Activated CD8-positive, alpha-beta T cell treated with anti-CD3 and anti-CD28 coated beads, Interleukin-2, amount 10 ng/mL, durations not matched to agents 7 days and 5 days (primary cell): ENCODE measurements around the gene TMEM41A. TPM values are rescaled to one million over a fixed set of nuclear protein-coding genes. Genes with fewer than 3 reads are reported as not detected.

Source experiments
- ATAC-seq: fragments of 150-1000 bp; cut with Tn5 transposase; one replicate; pipeline ENCODE4 v1.10.0; 2021; ENCODE audit warnings: moderate library complexity
- CTCF ChIA-PET: fragments of 350-600 bp; sonication (Branson Sonifier 250); formaldehyde crosslinking; loops from one replicate; lab custom pipeline; 2021; ENCODE audit warnings: antibody characterized with exemption; lab: Charles Lee
- POLR2A ChIA-PET: fragments of 350-600 bp; sonication (Branson Sonifier 250); formaldehyde crosslinking; loops from one replicate; lab custom pipeline; 2021; ENCODE audit warnings: antibody characterized with exemption; lab: Charles Lee
- DNase-seq: peaks from one replicate; pipeline ENCODE4 v3.0.0-alpha.2; 2020
- H3K27ac Mint-ChIP-seq: one replicate; pipeline ENCODE4 v1.8.0; 2021; ENCODE audit warnings: mild to moderate bottlenecking, mixed read lengths
- H3K27me3 Mint-ChIP-seq: one replicate; pipeline ENCODE4 v1.8.0; 2021; ENCODE audit warnings: low read depth, mixed read lengths
- H3K36me3 Mint-ChIP-seq: one replicate; pipeline ENCODE4 v1.8.0; 2021; ENCODE audit warnings: low read depth, mixed read lengths
- H3K4me1 Mint-ChIP-seq: one replicate; pipeline ENCODE4 v1.8.0; 2021; ENCODE audit warnings: low read depth, mixed read lengths
- H3K4me3 Mint-ChIP-seq: one replicate; pipeline ENCODE4 v1.8.0; 2021; ENCODE audit warnings: mild to moderate bottlenecking, mixed read lengths
- H3K9me3 Mint-ChIP-seq: one replicate; pipeline ENCODE4 v1.8.0; 2022; ENCODE audit warnings: mixed read lengths; ENCODE audit not compliant: insufficient read depth
- total RNA-seq, 2 experiments: library from RNA; stranded (reverse); gene quantifications; one replicate each; pipeline ENCODE4 v1.2.3, GENCODE V29; 2021

The TMEM41A gene
- total RNA-seq = 10 to 100 TPM; 20.3 to 21.6 TPM

GRCh38 chr3:185498503-185499396, at the start of gene TMEM41A:
Gene TMEM41A, minus strand, starts transcription at chr3:185499035. Its CDS starts 74 bp downstream, at chr3:185498961.
- ChIA-PET POLR2A (interaction anchor here (0.7 to 1.5 kb wide), 6 partner anchors 10 to 213 kb away, joined by 3 to 12 read pairs (median 4); partner anchors contain the start of gene SENP2), CTCF (interaction anchor here (0.7 to 1.1 kb wide), 2 partner anchors 29 to 59 kb away, joined by 3 to 6 read pairs; no protein-coding TSS in a partner anchor)
- ATAC-seq = peak; percentile 99
- peaks cover 20% of the 10 kb centered on the region for H3K36me3 Mint-ChIP-seq
- H3K9me3 Mint-ChIP-seq = no peaks in the 10 kb centered on the region
- peaks cover 18% of the 10 kb centered on the region for H3K4me1 Mint-ChIP-seq
- H3K4me3 Mint-ChIP-seq = peak within 1 kb of the TSS; percentile 96
- peaks cover 7% of the 10 kb centered on the region for H3K27me3 Mint-ChIP-seq
- H3K27ac Mint-ChIP-seq = peak within 1 kb of the TSS; percentile 92
- peak; percentile 93 for DNase-seq

- Mint-ChIP-seq H3K4me3 (no peak overlapping the region), H3K36me3 (peaks cover 2% of the 10 kb centered on the region), H3K9me3 (no peaks in the 10 kb centered on the region), H3K27me3 (no peaks in the 10 kb centered on the region), H3K27ac (no peak overlapping the region), H3K4me1 (peaks cover 7% of the 10 kb centered on the region)
- ATAC-seq = no peak
- ChIA-PET CTCF (no interaction called here), POLR2A (interaction anchor here (0.5 kb wide), 1 partner anchor 14 kb away, joined by 3 read pairs; no protein-coding TSS in a partner anchor)
- DNase-seq = no peak
Observed at GRCh38 chr3:185540695-185541094, 41.9 kb upstream of the TMEM41A start.

GRCh38 chr3:185539934-185540333, 41.1 kb upstream of the TMEM41A start:
- no peak for DNase-seq
- no peak overlapping the region for H3K4me3 Mint-ChIP-seq
- CTCF ChIA-PET = no interaction called here

GRCh38 chr3:185537369-185537970, 38.6 kb upstream of the TMEM41A start:
- H3K36me3 Mint-ChIP-seq = peaks cover 2% of the 10 kb centered on the region
- ChIA-PET CTCF (no interaction called here), POLR2A (no interaction called here)
- peak; percentile 43 for DNase-seq
- H3K27me3 Mint-ChIP-seq = no peaks in the 10 kb centered on the region
- H3K4me1 Mint-ChIP-seq = peaks cover 7% of the 10 kb centered on the region
- H3K4me3 Mint-ChIP-seq = no peak overlapping the region
- ATAC-seq = peak; percentile 91
- H3K9me3 Mint-ChIP-seq = no peaks in the 10 kb centered on the region
- peak overlapping the region; percentile 83 for H3K27ac Mint-ChIP-seq

More at GRCh38 chr3:185539934-185540333, 41.1 kb upstream of the TMEM41A start:
- Mint-ChIP-seq H3K4me1 (peaks cover 7% of the 10 kb centered on the region), H3K36me3 (peaks cover 2% of the 10 kb centered on the region), H3K27me3 (no peaks in the 10 kb centered on the region), H3K9me3 (no peaks in the 10 kb centered on the region), H3K27ac (no peak overlapping the region)
- POLR2A ChIA-PET = no interaction called here
- no peak for ATAC-seq

- Mint-ChIP-seq H3K4me3 (no peak overlapping the region), H3K27ac (no peak overlapping the region), H3K27me3 (no peaks in the 10 kb centered on the region), H3K36me3 (peaks cover 2% of the 10 kb centered on the region), H3K9me3 (no peaks in the 10 kb centered on the region), H3K4me1 (peaks cover 7% of the 10 kb centered on the region)
- ChIA-PET CTCF (no interaction called here), POLR2A (interaction anchor here (1.8 kb wide), 1 partner anchor 52 kb away, joined by 8 read pairs; the partner anchor contains the start of gene SENP2)
- ATAC-seq (no peak), DNase-seq (no peak)
Observed at GRCh38 chr3:185534511-185534910, 35.7 kb upstream of the TMEM41A start.

- CTCF ChIA-PET = interaction anchor here (0.6 to 1.4 kb wide), 2 partner anchors 27 to 584 kb away, joined by 3 to 4 read pairs; no protein-coding TSS in a partner anchor
- Mint-ChIP-seq H3K27me3 (no peaks in the 10 kb centered on the region), H3K4me1 (peaks cover 7% of the 10 kb centered on the region), H3K4me3 (no peak overlapping the region), H3K9me3 (no peaks in the 10 kb centered on the region), H3K27ac (no peak overlapping the region), H3K36me3 (peaks cover 2% of the 10 kb centered on the region)
- POLR2A ChIA-PET = no interaction called here
- ATAC-seq (no peak), DNase-seq (no peak)
Observed at GRCh38 chr3:185532901-185533300, 34.1 kb upstream of the TMEM41A start.

GRCh38 chr3:185530856-185531255, 32.0 kb upstream of the TMEM41A start:
- no peak overlapping the region for H3K27ac Mint-ChIP-seq
- no peaks in the 10 kb centered on the region for H3K9me3 Mint-ChIP-seq
- H3K27me3 Mint-ChIP-seq = peaks cover under 1% of the 10 kb centered on the region
- no peaks in the 10 kb centered on the region for H3K4me1 Mint-ChIP-seq
- no peaks in the 10 kb centered on the region for H3K36me3 Mint-ChIP-seq
- DNase-seq = no peak
- no peak for ATAC-seq
- CTCF ChIA-PET = no interaction called here
- no peak overlapping the region for H3K4me3 Mint-ChIP-seq
- POLR2A ChIA-PET = interaction anchor here (1.1 kb wide), 1 partner anchor 32 kb away, joined by 3 read pairs; the partner anchor contains the start of gene TMEM41A

GRCh38 chr3:185528532-185528931, 29.7 kb upstream of the TMEM41A start:
- no peak overlapping the region for H3K4me3 Mint-ChIP-seq
- ATAC-seq (no peak), DNase-seq (no peak)
- peaks cover 6% of the 10 kb centered on the region for H3K27me3 Mint-ChIP-seq
- no peaks in the 10 kb centered on the region for H3K4me1 Mint-ChIP-seq
- POLR2A ChIA-PET = no interaction called here
- CTCF ChIA-PET = interaction anchor here (1.6 kb wide), 1 partner anchor 30 kb away, joined by 5 read pairs; no protein-coding TSS in a partner anchor
- H3K9me3 Mint-ChIP-seq = no peaks in the 10 kb centered on the region
- no peak overlapping the region for H3K27ac Mint-ChIP-seq
- no peaks in the 10 kb centered on the region for H3K36me3 Mint-ChIP-seq

GRCh38 chr3:185527364-185527763, 28.5 kb upstream of the TMEM41A start:
- H3K4me1 Mint-ChIP-seq = no peaks in the 10 kb centered on the region
- CTCF ChIA-PET = interaction anchor here (1.1 kb wide), 1 partner anchor 11 kb away, joined by 3 read pairs; no protein-coding TSS in a partner anchor
- no peak overlapping the region for H3K27ac Mint-ChIP-seq
- H3K27me3 Mint-ChIP-seq = peaks cover 6% of the 10 kb centered on the region
- no peaks in the 10 kb centered on the region for H3K36me3 Mint-ChIP-seq
- no peaks in the 10 kb centered on the region for H3K9me3 Mint-ChIP-seq
- DNase-seq = no peak
- no peak for ATAC-seq
- no peak overlapping the region for H3K4me3 Mint-ChIP-seq
- POLR2A ChIA-PET = no interaction called here

- Mint-ChIP-seq H3K36me3 (no peaks in the 10 kb centered on the region), H3K4me3 (no peak overlapping the region), H3K27me3 (peaks cover 6% of the 10 kb centered on the region), H3K27ac (no peak overlapping the region), H3K4me1 (no peaks in the 10 kb centered on the region), H3K9me3 (no peaks in the 10 kb centered on the region)
- ATAC-seq (no peak), DNase-seq (no peak)
- ChIA-PET POLR2A (interaction anchor here (0.7 kb wide), 1 partner anchor 14 kb away, joined by 3 read pairs; no protein-coding TSS in a partner anchor), CTCF (interaction anchor here (1.1 kb wide), 1 partner anchor 12 kb away, joined by 3 read pairs; no protein-coding TSS in a partner anchor)
Observed at GRCh38 chr3:185526349-185526951, 27.6 kb upstream of the TMEM41A start.

- ATAC-seq = no peak
- peaks cover 8% of the 10 kb centered on the region for H3K27me3 Mint-ChIP-seq
Observed at GRCh38 chr3:185521349-185522138, 22.7 kb upstream of the TMEM41A start.

More at GRCh38 chr3:185521349-185522138, 22.7 kb upstream of the TMEM41A start:
- CTCF ChIA-PET = no interaction called here
- DNase-seq = no peak
- Mint-ChIP-seq H3K9me3 (no peaks in the 10 kb centered on the region), H3K36me3 (no peaks in the 10 kb centered on the region), H3K4me3 (no peak overlapping the region), H3K4me1 (no peaks in the 10 kb centered on the region), H3K27ac (no peak overlapping the region)
- POLR2A ChIA-PET = no interaction called here
